Lower leg skin (tissue), 4 donors: ENCODE results near the gene ENDOV. TPM values are rescaled to one million over a fixed set of nuclear protein-coding genes. Genes with fewer than 3 reads are reported as not detected.

Experiments used
- DNase-seq, 2 donors: peaks; one replicate each; pipeline ENCODE4 v3.0.0-alpha.2; 2019; ENCODE audit warnings: low spot score in 2 of 2
- H3K4me3 ChIP-seq: fragments of 200-600 bp; sonication (generic); 2 replicates; pipeline ENCODE4 v1.5.1; 2017; ENCODE audit warnings: mild to moderate bottlenecking, low read depth; ENCODE audit not compliant: poor library complexity, severe bottlenecking
- POLR2A ChIP-seq, 2 donors: fragments of 450-650 bp; IDR thresholded peaks; one replicate each; pipeline ENCODE4 v1.6.1; 2016 to 2017; ENCODE audit warnings: antibody characterized with exemption in 2 of 2, mild to moderate bottlenecking in 1 of 2, moderate library complexity in 1 of 2
- WGBS, 2 donors: methylation state at CpG; one replicate each; pipeline ENCODE4 v1.1.5; 2018; 5-methylcytosine and 5-hydroxymethylcytosine counted together
- intact Hi-C: fragments of 100-400 bp; cut with DNase I; formaldehyde crosslinking; loops from one replicate; pipeline ENCODE4 v1.15.0; 2023; ENCODE audit warnings: low total_unique reads
- total RNA-seq, 4 donors: library from RNA; depleted of rRNA; stranded (reverse); fragments of >200 nt; gene quantifications; one replicate each; pipeline ENCODE4 v1.1.0, GENCODE V29; 2016
- TF ChIP-seq, protein P1 (sequence below), 3 donors: fragments of 450-650 bp; IDR thresholded peaks; one replicate each; pipeline ENCODE4 v1.5.1; 2016; ENCODE audit warnings: antibody characterized with exemption in 3 of 3, mild to moderate bottlenecking in 3 of 3, moderate library complexity in 2 of 3

Gene ENDOV
- total RNA-seq, 4 donors from 2014 or later = 13.7 to 26.8 (median 21.3) TPM

DNA sequence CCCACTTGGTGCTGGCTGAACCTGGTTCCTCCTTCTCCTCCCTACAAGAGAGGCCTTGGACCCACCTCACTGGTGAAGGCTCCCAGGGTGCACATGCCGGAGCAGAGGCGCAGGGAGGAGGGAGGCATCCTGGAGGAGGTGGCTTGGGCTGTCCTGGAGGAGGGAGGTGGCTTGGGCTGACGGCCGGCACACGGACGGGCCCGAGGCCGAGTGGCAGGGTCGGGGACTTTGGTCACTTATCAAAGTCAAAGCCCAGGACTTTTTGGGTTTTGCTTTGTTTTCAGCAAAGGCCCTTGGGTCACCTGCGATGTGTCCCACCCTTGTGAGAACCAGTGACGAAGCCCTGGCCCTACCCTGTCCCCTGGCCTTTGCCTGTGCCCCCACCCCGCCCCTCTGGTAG, 28.5 kb downstream of the ENDOV start:
- TF ChIP-seq, protein P1, sequence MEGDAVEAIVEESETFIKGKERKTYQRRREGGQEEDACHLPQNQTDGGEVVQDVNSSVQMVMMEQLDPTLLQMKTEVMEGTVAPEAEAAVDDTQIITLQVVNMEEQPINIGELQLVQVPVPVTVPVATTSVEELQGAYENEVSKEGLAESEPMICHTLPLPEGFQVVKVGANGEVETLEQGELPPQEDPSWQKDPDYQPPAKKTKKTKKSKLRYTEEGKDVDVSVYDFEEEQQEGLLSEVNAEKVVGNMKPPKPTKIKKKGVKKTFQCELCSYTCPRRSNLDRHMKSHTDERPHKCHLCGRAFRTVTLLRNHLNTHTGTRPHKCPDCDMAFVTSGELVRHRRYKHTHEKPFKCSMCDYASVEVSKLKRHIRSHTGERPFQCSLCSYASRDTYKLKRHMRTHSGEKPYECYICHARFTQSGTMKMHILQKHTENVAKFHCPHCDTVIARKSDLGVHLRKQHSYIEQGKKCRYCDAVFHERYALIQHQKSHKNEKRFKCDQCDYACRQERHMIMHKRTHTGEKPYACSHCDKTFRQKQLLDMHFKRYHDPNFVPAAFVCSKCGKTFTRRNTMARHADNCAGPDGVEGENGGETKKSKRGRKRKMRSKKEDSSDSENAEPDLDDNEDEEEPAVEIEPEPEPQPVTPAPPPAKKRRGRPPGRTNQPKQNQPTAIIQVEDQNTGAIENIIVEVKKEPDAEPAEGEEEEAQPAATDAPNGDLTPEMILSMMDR (IDR thresholded peaks at IDR 0.05) = no peak
- TF ChIP-seq POLR2A (IDR thresholded peaks at IDR 0.05) = no peak
- DNase-seq = no peak
- intact Hi-C loops = no loop called here
- 51 to 53% methylated on average over 11 to 12 of the region's 12 CpGs for WGBS, 2 donors
- no peak overlapping the region for H3K4me3 ChIP-seq

GRCh38 chr17:80443916-80444643, 29.1 kb downstream of the ENDOV start:
- 29 to 47% methylated on average over 26 to 29 of the region's 31 CpGs for whole genome bisulfite sequencing, 2 donors

DNA sequence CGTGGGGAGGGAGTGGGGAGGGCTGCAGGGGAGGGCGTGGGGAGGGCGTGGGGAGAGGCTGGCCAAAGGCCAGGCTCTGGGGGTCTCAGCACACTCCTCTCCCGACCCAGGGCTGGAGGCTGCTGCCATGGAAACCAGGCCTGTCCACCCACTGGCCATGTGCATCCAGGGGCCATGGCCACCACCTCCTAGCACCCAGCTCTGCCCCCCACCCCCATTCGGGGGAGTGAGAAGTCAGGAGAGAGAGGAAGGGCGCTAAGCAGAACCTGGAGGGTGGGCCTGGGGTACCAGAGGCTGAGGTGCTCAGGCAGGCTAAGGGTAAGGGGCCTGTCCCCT, 29.6 kb downstream of the ENDOV start:
- no peak overlapping the region for H3K4me3 ChIP-seq
- intact Hi-C loops = no loop called here
- TF ChIP-seq, protein P1 (IDR thresholded peaks at IDR 0.05) = no peak
- TF ChIP-seq POLR2A (IDR thresholded peaks at IDR 0.05) = no peak
- 60 to 67% methylated on average over 4 to 5 of the region's 6 CpGs for WGBS, 2 donors
- no peak for DNase-seq

More at GRCh38 chr17:80443916-80444643, 29.1 kb downstream of the ENDOV start:
- no peak for TF ChIP-seq POLR2A (IDR thresholded peaks at IDR 0.05)
- TF ChIP-seq, protein P1 (IDR thresholded peaks at IDR 0.05) = no peak
- intact Hi-C loops = no loop called here
- H3K4me3 ChIP-seq = no peak overlapping the region
- DNase-seq = no peak

DNA sequence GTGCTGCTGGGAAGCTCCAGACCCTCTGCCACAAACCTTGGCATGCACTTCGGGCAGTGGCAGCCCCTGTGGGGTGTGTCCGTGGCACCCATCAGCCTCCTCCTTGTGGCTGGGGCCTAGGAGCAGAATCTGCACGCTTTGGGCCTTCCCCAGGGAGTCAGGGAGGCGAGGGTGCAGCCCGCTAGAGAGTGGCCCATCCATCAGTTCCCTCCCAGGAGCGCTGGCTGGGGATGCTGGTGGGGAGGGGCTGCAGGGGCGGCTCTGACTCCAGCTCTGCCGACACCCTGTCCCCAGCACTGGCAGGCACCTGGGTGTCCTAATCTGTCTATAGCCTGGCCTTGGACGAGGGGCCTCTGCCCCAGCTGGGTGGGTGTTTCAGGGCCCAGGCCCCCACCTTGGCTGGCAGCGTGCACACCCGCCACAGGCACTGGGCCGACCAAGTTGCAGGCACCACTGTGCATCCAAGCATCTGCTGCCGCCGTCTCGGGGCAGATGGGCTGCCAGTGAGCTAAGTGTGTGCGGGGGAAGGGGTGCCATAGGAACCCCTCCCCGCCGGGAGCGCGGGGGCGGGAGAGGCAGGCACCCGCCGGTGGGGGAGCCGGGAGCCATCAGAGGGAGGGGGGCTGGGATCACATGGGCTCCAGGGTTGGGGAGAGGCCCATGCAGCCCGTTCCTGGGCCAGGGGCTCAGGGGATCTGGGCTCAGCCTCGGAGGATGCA, 30.2 kb downstream of the ENDOV start:
- intact Hi-C loops = loop anchor here (5.0 kb wide), 1 partner anchor 1822 kb away; no protein-coding TSS in a partner anchor
- TF ChIP-seq, protein P1 (IDR thresholded peaks at IDR 0.05) = no peak
- no peak for TF ChIP-seq POLR2A (IDR thresholded peaks at IDR 0.05)
- WGBS, 2 donors = 59 to 61% methylated on average over 12 to 22 of the region's 26 CpGs

DNA sequence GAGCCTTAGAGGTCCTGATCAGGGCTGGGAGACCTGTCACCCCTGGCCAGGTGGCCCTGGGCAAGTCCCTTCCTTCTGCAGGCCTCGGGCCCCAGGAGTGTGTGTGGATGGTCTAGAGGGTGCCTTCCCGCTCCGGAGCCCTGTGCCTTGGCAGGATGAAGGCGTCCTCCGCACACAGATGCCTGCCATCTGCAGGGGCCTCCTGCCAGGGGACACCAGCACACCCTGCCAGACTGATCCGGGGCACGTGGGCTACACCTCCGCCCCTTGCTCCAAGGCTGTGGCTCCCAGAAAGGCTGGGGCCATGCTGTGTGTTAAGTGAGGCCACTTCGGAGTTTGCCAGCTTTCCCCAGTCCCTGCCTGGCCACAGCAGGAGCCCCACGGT, 30.8 kb downstream of the ENDOV start:
- intact Hi-C loops = loop anchor here (5.0 kb wide), 1 partner anchor 1822 kb away; no protein-coding TSS in a partner anchor
- TF ChIP-seq, protein P1 (IDR thresholded peaks at IDR 0.05) = no peak
- TF ChIP-seq POLR2A (IDR thresholded peaks at IDR 0.05) = no peak
- no peak for DNase-seq
- WGBS, 2 donors = 60 to 74% methylated on average over 10 of the region's 10 CpGs
- no peak overlapping the region for H3K4me3 ChIP-seq

More for the DNA sequence above, 30.2 kb downstream of the ENDOV start:
- no peak for DNase-seq
- H3K4me3 ChIP-seq = no peak overlapping the region
